HG03095 (cell line): ENCODE measurements around the gene PCBP3.
"Not testable (repeated sequence)": the region's sequence is repeated elsewhere in the genome, so short reads cannot be mapped to it uniquely, and the experiment has no call there.

Source experiments
- ATAC-seq: cut with Tn5 transposase; IDR thresholded peaks from one replicate; pipeline ENCODE4 v1.9.1; 2021; ENCODE audit warnings: moderate library complexity; ENCODE audit not compliant: unreplicated experiment

The PCBP3 gene

GRCh38 chr21:45940091-45940490 lies 296.6 kb downstream of the PCBP3 start:
- no peak for ATAC-seq

DNA sequence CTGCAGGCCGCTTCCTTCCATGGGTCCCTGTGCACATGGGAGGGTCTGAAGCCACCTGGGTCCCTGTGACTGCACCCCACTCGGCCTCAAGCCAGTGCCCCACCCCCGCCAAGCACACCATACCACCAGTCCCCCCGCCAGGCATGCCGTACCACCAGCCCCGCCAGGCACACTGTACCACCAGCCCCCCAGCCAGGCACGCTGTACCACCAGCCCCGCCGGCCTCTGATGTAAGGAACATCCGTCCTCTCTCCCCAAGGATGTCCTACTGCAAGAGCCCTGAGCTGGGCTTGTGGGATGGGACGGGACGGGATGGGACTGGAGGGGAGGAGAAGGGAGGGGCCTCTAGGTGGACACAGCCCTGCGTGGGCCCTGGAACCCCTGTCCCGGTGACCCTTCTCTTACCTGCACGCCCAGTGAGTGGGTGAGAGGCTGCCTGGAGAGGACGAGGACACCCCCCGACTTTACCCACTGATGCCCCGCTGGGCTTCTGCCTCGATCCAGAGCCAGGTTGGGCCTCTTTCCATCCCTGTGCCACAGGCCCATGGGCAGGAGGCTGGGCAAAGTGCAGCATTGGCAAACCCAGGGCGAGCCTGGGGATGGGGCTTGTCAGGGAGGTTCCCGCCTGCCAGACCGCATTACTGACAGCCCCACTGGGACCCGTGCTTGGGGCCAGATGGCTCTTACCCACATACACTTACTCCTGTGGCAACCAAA lies 297.3 kb downstream of the PCBP3 start:
- ATAC-seq: no peak

- ATAC-seq: no peak
These were observed 297.8 kb downstream of the PCBP3 start for GRCh38 chr21:45941338-45941710.

DNA sequence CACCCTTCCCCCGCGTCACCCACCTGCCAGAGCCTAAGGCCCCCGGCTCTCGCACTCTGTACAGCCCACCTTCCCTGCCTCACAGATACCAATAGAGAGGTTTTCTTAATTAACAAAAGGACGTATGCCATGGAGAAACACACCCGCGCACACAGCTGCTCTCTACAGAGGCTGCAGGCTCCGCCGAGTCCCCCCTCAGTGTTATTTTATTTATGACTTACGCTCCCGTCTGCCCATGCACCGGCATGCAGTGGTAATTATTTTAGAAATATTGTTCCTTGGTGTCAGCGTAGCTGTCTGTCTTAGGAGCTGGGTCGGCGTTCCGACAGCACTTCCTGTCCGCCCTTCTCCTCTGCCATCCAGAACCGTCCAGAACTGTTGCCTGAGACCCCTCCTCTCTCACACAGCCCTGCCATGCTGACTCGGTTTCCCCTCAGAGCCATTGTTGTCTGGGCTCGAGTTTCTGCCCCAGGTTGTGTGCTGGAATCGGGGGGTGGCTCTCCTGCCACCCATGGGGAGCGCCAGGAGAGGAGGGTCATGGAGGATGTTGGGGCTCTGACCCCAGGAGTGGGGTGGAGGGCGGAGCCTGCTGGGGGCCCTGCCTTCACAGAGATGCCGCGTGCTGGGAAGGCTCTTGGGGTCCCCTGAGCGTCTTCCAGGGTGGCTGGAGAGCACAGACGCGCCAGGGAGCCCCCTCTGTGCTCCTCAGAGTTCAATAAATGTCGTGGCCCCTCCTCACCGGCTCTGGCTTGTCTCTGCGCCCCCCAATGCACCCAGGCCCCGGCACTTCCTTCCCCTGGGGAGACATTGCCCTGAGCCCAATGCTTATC lies 298.4 kb downstream of the PCBP3 start:
- ATAC-seq: no peak

GRCh38 chr21:45942755-45943629 lies 299.5 kb downstream of the PCBP3 start:
- ATAC-seq: no peak

DNA sequence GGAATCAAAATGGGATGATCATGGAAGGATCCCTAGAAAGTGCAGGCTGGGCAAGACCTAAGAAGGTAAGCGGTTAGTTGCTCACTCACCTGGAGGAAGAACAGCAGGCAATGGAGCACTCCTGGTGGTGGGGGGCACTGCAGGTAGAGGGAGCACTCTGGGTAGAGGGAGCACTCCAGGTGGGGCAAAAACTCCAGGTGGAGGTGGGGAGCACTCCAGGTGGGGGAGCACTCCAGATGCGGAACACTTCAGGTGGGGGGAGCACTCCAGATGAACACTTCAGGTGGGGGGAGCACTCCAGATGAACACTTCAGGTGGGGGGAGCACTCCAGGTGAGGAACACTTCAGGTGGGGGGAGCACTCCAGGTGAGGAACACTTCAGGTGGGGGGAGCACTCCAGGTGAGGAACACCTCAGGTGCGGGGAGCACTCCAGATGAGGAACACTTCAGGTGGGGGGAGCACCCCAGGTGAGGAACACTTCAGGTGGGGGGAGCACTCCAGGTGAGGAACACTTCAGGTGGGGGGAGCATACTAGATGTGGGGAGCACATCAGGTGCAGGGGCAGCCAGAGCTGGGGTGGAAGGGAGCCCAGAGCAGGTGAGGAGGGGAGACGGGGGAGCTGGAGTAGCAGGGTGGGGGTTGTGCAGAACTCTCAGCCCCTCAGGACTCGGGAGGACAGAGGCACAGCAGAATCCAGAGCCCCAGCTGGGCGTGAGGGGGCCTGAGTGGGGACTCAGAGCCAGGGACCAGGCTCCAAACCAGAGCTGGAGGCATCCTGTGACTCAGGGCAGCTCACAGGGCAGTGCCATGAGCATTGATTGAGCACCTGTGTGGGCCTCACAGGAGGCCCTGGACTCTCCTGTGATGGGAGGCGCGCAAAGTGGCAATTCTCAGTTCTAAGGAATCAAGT lies 300.4 kb downstream of the PCBP3 start:
- no peak for ATAC-seq

GRCh38 chr21:45944601-45945000 lies 301.1 kb downstream of the PCBP3 start:
- no peak for ATAC-seq

- ATAC-seq: no peak
These were observed 301.7 kb downstream of the PCBP3 start for GRCh38 chr21:45945066-45945867.

DNA sequence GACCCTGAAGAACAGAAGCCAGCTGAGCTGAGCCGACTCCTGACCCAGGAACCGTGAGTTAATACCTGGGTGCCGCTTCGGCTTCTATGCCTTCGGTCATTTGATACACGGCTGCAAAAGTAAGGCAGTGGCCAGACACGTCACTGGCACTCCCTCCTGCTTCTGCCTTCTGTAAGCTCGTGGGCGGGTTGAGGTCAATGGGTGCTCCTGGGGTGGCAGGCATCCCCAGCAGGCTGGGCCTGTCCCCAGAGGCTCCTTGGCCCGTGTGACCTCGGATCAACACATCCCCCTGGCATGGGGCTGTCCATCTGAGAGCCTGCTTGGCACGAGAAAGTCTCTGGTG lies 302.3 kb downstream of the PCBP3 start:
- no peak for ATAC-seq

DNA sequence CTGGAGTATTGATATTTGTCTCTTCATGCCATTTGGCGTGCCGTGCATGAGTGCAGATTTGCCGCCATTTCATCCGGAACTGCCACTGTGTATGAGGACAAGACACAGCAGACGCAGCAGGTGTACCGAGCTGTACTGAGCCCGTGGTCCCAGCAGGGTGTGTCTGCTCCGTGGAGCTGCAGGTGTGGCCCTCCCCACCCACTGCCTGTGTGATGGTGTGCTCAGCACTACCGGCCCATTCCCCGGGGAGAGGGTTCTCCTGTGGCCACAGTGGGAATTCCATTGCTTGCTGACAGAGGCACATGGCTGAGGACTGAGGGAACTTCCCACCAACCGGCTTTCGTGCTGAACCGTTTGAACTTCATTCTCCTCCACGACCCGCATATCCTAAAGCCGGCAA lies 303.8 kb downstream of the PCBP3 start:
- no peak for ATAC-seq

DNA sequence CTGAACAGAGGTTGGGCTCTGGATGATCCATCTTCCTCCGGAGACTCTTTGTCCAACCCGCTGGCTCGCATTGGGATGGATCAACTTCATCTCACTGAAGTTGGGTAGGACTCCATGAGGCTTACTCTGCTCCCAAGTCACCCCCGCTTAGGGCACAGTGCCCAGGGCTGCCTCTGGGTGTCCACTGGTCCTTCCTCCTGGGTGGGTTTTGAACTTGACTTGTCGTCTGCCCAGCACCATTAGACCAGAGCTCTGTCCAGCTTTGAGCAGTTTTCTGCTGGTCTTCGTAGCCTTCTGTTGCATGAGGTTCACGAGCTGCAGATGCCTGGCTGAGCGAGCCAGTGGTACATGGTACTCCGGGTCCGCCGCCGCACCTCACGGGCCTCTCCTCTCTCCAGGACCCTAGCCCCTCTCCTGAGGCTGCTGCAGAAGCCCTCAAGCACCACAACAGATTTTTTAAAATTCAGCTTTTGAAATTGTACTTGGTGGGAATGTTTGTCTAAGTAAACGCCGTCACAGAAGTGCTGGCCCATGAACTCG lies 304.3 kb downstream of the PCBP3 start:
- ATAC-seq: no peak

DNA sequence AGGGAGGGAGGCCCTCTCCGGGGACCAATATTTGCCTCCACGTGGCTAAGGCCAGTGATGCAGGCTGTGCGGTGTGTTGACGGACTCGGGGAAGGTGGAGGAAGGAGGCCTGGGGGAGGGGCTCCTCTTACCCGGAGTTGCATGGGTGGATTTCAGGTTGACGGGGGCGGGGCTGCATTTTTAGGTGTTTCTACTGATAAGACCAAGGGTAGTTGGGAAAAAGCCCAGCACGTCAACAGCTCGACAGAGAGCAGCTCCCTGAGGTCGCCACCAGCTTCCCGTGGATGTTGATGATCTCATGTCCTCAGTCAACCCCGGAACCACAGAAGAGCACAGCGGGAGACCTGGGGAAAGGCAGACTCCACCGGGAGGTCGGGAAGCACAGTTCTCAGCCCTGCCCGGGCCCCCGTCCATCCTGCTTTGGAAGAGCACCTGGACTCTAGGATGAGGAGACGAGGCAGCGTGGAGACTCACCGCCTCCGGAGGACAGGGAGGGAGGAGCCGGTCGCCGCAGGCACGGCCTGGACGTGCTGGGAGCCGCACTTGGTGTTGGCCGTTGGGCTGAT lies 305.1 kb downstream of the PCBP3 start:
- no peak for ATAC-seq

DNA sequence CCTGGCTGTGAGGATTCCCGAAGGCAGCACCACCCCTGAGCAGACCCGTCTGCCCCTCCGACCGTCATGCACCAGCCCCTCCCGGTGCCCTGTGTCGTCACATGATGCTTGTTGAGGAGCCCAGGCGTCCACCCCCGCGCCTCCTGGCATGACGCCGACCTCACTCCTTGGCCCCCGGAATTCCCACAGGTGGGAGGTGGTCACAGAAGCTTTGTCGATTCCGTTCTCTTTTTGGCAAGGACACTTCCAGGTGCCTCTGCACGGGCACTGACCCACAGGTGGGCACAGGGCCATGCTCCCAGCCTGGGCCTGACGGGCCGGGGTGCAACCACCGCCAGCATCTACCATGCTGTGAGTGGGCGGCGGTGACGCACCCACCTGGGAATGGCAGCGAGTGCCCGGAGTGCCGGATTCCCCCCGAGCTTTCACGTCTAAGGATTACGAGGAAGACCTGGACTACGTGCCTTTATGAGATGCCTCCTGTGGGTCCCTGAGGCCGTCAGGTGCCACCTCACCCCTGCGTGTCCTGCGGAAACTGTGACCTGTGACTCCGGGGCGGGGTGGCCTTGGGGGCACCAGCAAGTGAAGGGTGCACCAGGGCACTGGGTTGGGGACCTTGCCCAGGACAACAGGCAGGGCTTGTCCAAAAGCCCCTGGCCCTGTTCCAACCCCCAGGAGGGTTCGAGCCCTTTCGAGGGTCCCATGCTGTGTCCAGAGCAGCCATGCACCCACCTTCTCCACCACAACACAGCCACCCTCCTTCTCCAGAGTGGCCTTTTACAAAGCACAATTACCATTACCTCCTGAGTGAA lies 306.6 kb downstream of the PCBP3 start:
- ATAC-seq: no peak

DNA sequence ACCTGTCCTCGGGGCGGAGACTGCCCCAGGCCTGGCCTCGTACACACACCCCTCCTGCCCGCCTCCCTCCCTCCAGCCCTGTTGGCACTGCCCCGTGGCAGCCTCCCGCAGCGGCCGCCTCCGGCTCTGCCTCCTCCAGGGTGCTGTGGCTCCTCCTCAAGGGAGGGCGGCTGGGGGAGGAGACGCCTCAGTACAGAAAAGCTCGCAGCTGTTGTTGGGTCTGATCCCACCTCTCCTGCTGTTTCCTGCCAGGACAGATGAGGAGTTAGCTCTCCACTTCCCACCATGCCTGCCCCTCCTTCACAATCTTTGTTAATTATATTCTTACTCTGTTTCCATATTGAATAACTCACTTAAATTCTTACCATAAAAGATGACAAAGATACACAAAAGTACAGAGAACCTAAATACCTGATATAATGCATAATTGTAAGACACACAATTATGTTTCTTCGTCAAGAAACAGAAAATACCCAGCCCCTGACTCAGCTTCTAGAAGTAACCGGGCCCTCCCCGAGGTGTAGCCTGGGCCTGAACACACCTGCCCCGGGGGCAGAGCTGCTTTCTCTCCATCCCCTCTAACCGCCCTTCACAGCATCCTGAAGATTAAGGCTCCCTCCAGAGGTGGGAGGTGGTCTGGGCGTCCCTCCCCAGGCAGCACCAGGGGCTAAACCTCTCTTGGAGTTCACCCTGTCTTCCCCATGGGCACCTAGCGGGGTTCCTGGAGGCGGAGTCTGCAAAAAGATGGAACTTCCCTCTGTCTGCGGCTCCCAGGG lies 307.4 kb downstream of the PCBP3 start:
- ATAC-seq: no peak

DNA sequence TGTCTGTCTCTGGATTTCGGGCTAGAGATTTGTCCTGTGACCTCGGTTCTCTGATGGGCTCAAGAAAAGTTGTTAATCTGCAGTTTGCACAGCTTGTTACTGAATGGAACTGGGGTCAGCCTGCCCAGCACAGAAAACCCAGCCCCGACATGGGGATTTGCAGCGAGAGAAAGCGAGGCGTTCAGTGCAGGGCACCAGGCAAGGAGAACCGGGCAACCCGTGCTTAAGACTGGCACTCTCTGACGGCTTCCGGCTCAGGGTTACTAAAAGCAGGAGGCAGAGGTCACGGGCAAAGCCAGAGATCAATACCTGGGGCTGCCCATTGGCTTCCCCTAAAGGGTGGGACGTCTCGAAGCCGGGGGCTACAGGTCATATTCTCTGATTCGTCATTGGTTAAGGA lies 308.2 kb downstream of the PCBP3 start:
- no peak for ATAC-seq

- ATAC-seq: not testable (repeated sequence)
These were observed 309.0 kb downstream of the PCBP3 start for GRCh38 chr21:45952527-45952926.

- no peak for ATAC-seq
These were observed 309.4 kb downstream of the PCBP3 start for GRCh38 chr21:45952974-45953373.

DNA sequence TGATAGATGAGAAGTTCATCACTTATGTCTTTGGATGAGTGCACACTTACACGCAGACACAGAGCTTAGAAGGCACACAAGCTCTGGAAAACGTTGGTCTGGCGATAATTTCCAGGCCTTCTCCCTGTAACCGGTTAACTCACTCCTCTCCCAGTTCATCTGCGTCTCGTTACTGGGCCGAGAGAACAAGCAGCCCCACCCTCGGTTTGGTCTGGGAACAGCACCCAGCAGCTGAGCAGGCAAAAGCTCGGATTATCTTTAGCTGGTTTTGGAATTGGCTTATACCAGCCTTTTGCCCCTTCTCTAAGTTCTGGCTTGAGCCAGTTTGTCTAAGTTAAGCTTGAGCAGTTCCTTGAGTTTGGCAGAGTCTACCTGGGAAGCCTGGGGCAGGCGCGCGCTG lies 310.7 kb downstream of the PCBP3 start:
- ATAC-seq: no peak
